Upper lobe of right lung (tissue), 1 donor: ENCODE results near the gene P3H2. TPM values are rescaled to one million over a fixed set of nuclear protein-coding genes. Genes with fewer than 3 reads are reported as not detected.
"Not testable (repeated sequence)": the region's sequence is repeated elsewhere in the genome, so short reads cannot be mapped to it uniquely, and the experiment has no call there.

Experiments used
- ATAC-seq: fragments of 200-7000 bp; cut with Tn5 transposase; one replicate; pipeline ENCODE4 v1.9.1; 2020; ENCODE audit warnings: mild to moderate bottlenecking, moderate library complexity
- DNase-seq: peaks from one replicate; pipeline ENCODE4 v3.0.0-alpha.2; 2020
- H3K27ac ChIP-seq: fragments of 200-600 bp; one replicate; pipeline ENCODE4 v1.8.0; 2022
- H3K27me3 ChIP-seq: fragments of 200-600 bp; one replicate; pipeline ENCODE4 v1.8.0; 2022; ENCODE audit warnings: mild to moderate bottlenecking
- H3K36me3 ChIP-seq: fragments of 200-600 bp; one replicate; pipeline ENCODE4 v1.8.0; 2022
- H3K4me1 ChIP-seq: fragments of 200-600 bp; one replicate; pipeline ENCODE4 v1.8.0; 2022
- H3K4me3 ChIP-seq: fragments of 200-600 bp; one replicate; pipeline ENCODE4 v1.8.0; 2022; ENCODE audit warnings: mild to moderate bottlenecking
- H3K9me3 ChIP-seq: fragments of 200-600 bp; one replicate; pipeline ENCODE4 v1.8.0; 2022
- CTCF ChIP-seq: fragments of 200-600 bp; IDR thresholded peaks from one replicate; pipeline ENCODE4 v1.8.0; 2022; ENCODE audit warnings: antibody characterized with exemption
- intact Hi-C: fragments of 100-400 bp; cut with DNase I; formaldehyde crosslinking; loops from one replicate; pipeline ENCODE4 v1.11.0; 2022
- total RNA-seq: library from RNA; stranded (reverse); fragmentation: NEBNext Ultra II Directional; extraction: Animal tissue kit (Norgen Biotek cat#: 25700); gene quantifications from one replicate; pipeline ENCODE4 v1.2.1, GENCODE V29; 2021
- donor health status: DM: no; HTN: yes; CAD: no; lungs with severe emphysema.

Gene P3H2
- total RNA-seq, 1 donor from 2014 or later = 79.0 TPM

- DNase-seq (no peak), ATAC-seq (no peak)
- no peak for TF ChIP-seq CTCF
- Histone ChIP-seq H3K27me3 (no peaks in the 10 kb centered on the region), H3K4me3 (no peak overlapping the region), H3K4me1 (no peaks in the 10 kb centered on the region), H3K36me3 (no peaks in the 10 kb centered on the region), H3K27ac (no peak overlapping the region), H3K9me3 (no peaks in the 10 kb centered on the region)
- intact Hi-C loops = no loop called here
Measured at GRCh38 chr3:190165253-190165652, 44.6 kb upstream of the P3H2 start.

DNA sequence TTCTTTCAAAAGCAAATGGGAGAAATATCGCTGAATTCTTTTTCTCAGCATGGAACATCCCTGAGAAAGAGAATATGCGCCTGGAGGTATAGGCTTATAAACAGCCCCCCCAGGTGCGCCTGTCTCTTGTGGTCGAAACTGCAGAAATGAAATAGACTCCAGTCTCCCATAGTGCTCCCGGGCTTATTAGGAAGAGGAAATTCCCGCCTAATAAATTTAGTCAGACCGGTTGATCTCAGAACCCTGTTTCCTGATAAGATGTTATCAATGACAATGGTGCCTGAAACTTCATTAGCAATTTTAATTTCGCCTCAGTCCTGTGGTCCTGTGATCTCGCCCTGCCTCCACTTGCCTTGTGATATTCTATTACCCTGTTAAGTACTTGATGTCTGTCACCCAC is 41.3 kb upstream of the P3H2 start:
- ATAC-seq, H3K9me3 ChIP-seq: not testable (repeated sequence)

GRCh38 chr3:190159902-190160435 is 39.3 kb upstream of the P3H2 start:
- DNase-seq = no peak
- no peaks in the 10 kb centered on the region for H3K36me3 ChIP-seq
- no peaks in the 10 kb centered on the region for H3K27me3 ChIP-seq
- ATAC-seq = no peak
- H3K4me3 ChIP-seq = no peak overlapping the region
- no peak overlapping the region for H3K27ac ChIP-seq
- intact Hi-C loops = no loop called here
- no peak for TF ChIP-seq CTCF
- H3K9me3 ChIP-seq = no peaks in the 10 kb centered on the region
- H3K4me1 ChIP-seq = no peaks in the 10 kb centered on the region

More for the DNA sequence above, 41.3 kb upstream of the P3H2 start:
- H3K4me3 ChIP-seq, H3K27me3 ChIP-seq, H3K4me1 ChIP-seq, H3K27ac ChIP-seq, H3K36me3 ChIP-seq, DNase-seq, intact Hi-C loops: not testable (repeated sequence)

DNA sequence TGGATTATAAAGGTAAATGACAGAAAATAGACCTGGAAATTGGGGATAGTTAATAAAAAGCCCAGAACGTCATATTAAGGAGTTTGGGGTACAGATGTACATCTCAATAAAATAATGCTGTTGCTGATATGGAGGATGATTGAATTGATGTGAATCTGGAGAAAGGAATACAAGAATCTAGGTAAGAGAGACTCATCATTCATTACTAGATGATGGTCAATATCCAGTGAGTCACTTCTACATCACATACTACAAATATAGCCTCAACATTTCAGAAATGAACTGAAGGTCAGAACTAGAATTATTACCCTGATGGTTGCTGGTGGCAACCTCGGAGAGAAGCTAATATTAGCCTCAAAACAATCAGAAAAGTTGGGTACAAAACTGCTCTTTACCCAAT is 37.6 kb upstream of the P3H2 start:
- intact Hi-C loops = no loop called here
- H3K27me3 ChIP-seq = no peaks in the 10 kb centered on the region
- TF ChIP-seq CTCF = no peak
- ATAC-seq (no peak), DNase-seq (no peak)
- no peak overlapping the region for H3K27ac ChIP-seq
- H3K4me1 ChIP-seq = no peaks in the 10 kb centered on the region
- H3K4me3 ChIP-seq = no peak overlapping the region
- no peaks in the 10 kb centered on the region for H3K36me3 ChIP-seq
- no peaks in the 10 kb centered on the region for H3K9me3 ChIP-seq

- Histone ChIP-seq H3K4me3 (no peak overlapping the region), H3K9me3 (no peaks in the 10 kb centered on the region), H3K27ac (no peak overlapping the region), H3K27me3 (no peaks in the 10 kb centered on the region), H3K4me1 (no peaks in the 10 kb centered on the region), H3K36me3 (no peaks in the 10 kb centered on the region)
- no peak for ATAC-seq
- no peak for TF ChIP-seq CTCF
- intact Hi-C loops = no loop called here
- no peak for DNase-seq
Measured at GRCh38 chr3:190155752-190156151, 35.1 kb upstream of the P3H2 start.

DNA sequence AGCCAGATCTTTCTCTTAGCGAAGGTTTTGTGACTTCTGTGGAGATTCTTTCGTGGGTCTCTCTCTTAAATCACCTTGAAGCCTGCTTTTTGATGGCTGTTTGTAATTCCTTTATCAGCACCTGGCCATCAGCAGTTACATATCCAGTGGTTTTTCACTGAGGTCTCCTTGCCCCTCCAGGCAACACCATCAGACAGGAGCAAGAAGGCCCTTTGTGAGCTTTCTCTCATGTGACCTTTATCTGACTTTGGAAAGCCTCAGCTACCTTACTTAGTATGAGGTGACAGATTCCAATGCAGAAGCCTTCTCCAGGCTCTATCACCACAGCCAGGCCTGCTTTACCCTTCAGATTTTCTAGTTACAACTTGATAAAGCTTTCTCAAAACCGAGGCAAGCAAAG is 30.0 kb upstream of the P3H2 start:
- Histone ChIP-seq H3K4me1 (no peaks in the 10 kb centered on the region), H3K4me3 (no peak overlapping the region), H3K36me3 (no peaks in the 10 kb centered on the region), H3K9me3 (no peaks in the 10 kb centered on the region), H3K27ac (no peak overlapping the region), H3K27me3 (no peaks in the 10 kb centered on the region)
- TF ChIP-seq CTCF = no peak
- intact Hi-C loops = no loop called here
- no peak for DNase-seq
- no peak for ATAC-seq

DNA sequence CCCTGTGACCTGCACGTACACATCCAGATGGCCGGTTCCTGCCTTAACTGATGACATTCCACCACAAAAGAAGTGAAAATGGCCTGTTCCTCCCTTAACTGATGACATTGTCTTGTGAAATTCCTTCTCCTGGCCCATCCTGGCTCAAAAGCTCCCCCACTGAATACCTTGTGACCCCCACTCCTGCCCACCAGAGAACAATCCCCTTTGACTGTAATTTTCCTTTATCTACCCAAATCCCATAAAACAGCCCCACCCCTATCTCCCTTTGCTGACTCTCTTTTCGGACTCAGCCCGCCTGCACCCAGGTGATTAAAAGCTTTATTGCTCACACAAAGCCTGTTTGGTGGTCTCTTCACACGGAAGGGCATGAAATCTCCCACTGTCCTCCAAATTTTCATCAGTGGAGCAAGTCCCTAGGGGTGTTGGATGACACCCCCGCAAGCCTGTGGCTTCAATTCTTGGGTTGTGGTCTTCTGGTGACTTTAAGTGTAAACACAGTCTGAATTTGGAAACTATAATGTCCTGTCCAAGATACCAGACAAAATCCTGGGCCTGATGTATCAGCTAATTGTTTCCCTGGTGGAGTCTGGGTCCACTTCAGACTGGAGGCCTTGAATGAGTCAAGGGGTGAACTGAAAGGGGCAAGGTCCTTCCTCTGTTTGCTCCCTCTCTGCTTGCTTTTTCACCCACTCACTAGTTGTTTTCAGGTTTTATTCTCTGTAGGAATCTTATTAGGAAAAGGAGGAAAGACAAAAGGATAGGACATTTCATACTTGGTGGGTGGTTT is 29.3 kb upstream of the P3H2 start:
- H3K27me3 ChIP-seq, DNase-seq, ATAC-seq, H3K4me1 ChIP-seq, H3K27ac ChIP-seq, H3K4me3 ChIP-seq, H3K9me3 ChIP-seq, H3K36me3 ChIP-seq, intact Hi-C loops: not testable (repeated sequence)

- H3K27me3 ChIP-seq, H3K9me3 ChIP-seq, H3K36me3 ChIP-seq, H3K4me1 ChIP-seq, H3K27ac ChIP-seq, ATAC-seq, intact Hi-C loops, DNase-seq, H3K4me3 ChIP-seq: not testable (repeated sequence)
Measured at GRCh38 chr3:190144793-190145192, 24.1 kb upstream of the P3H2 start.
